ENCODE results near the gene EIF2B4. TPM values are rescaled to one million over a fixed set of nuclear protein-coding genes. Genes with fewer than 3 reads are reported as not detected.
A peak's percentile ranks its signal among the peaks of the same experiment; 100 is the strongest.
"Not testable (repeated sequence)": the region's sequence is repeated elsewhere in the genome, so short reads cannot be mapped to it uniquely, and the experiment has no call there.

Gene EIF2B4
- total RNA-seq, 1 experiment from 2014 or later, result 40.1 TPM

DNA sequence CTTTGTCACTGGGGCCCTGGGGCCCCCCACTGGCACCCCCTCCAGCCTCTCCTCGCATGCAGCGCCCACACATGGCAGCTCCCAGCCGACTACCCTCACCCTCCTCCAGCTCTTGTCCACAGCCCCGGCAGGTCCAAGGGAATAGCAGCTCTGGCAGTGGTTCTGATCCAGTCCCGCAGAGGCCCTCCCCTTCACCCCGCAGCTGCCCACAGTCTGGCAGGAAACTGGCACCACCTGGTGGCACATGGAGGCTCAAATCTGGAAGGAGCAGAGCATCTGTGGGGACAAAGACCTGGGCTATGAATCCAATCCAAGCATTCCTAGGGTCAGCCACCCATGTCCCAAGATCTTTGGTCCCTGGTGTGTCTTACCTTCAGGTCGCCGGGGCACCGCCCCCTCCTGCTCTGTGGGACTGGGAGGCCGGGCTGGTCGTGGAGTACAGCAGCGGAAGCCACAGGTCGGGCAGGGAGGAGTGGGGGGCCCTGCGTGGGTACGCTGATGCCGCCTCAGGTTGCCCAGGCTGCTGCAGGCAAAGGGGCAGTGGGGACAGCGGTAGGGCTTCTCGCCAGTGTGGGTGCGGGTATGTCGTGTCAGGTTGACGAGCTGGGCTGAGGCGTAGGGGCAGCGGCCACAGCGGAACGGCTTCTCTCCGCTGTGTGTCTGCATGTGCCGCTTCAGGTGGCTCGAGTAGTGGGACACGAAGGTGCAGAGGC lies 8.1 kb upstream of the EIF2B4 start:
- DNase-seq (ENCODE audit: low read depth), result peak; percentile 38

DNA sequence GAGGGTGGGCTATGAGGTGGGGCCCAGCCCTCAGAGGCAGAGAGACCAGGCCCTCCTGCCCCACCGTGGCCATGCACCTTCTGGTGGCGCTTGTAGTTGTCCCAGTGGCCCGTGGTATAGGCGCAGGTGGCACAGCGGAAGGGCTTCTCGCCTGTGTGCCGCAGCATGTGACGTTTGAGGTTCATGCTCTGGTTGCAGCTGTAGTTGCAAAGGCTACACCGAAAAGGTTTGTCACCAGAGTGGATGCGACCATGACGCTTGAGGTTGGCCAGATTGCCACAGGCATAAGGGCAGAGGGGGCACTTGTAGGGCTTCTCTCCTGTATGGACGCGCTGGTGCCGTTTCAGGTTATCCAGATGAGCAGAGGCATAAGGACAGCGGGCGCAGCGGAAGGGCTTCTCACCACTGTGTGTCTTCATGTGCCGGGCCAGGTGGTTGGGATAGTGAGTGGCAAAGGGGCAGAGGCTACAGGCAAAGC lies 7.5 kb upstream of the EIF2B4 start:
- no peak for DNase-seq (ENCODE audit: low read depth)

DNA sequence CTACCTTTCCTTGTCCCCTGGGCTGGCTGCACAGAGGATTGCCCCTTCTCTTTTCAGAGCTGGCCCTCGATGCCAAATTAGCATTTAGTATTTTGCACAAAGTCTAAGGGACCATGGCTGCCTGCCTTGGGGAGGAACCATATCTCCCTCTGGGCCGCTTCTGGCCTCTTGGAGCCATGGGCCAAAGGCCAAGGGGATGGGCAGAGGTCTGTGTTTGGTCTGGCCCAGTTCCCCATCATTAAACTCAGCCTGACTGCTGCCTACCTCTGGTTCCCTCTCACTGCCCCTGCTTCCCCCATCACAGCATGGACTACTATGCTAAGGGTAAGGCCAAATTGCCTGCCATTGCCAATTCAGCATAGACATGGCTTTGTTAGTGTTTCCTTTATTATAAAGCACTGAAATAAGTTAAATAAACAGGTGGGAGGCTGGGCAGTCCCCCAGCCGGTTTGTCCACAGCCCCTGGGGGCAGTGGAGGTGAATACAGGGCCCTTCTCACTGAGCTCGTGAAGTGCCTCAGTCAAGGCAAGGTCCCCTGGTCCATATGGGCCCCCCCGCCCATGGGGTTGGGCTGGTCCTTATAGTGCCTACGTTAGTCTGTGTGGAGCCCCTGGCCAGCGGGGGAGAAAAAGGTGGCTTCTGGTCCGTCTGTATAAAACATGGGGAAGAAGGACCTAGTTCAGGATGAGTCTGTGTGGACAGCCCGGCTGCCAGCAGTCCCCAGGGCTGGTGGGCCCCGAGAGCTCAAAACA lies 6.9 kb upstream of the EIF2B4 start:
- DNase-seq (ENCODE audit: low read depth), result no peak

DNA sequence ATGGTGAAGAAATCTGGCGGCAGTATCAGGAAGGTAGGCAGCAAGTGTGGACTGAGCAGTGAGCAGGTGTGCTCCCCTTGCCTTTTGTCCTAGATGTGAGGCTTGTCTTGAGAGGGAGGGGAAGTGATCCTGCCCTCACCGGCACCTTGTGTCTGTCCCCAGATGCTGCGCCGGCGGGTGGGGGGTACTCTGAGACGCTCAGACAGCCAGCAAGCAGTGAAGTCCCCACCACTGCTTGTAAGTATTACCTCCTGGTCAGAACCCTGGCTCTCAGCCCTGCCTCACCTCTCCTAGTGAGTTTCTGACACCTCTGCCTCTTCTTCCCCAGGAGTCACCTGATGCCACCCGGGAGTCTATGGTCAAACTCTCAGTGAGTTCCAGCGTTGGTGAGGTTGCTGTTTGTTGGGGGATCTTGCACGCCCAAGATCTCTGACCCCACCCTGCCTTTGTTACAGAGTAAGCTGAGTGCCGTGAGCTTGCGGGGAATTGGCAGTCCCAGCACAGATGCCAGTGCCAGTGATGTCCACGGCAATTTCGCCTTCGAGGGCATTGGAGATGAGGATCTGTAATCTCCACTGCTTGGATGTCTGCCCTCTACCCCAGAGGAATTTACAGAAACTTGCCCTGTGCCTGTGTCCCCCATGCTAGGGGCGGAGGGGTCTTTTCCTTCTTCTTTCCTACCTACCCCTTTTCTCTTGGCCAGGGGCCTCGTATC lies 6.2 kb upstream of the EIF2B4 start:
- DNase-seq (ENCODE audit: low read depth), result no peak

DNA sequence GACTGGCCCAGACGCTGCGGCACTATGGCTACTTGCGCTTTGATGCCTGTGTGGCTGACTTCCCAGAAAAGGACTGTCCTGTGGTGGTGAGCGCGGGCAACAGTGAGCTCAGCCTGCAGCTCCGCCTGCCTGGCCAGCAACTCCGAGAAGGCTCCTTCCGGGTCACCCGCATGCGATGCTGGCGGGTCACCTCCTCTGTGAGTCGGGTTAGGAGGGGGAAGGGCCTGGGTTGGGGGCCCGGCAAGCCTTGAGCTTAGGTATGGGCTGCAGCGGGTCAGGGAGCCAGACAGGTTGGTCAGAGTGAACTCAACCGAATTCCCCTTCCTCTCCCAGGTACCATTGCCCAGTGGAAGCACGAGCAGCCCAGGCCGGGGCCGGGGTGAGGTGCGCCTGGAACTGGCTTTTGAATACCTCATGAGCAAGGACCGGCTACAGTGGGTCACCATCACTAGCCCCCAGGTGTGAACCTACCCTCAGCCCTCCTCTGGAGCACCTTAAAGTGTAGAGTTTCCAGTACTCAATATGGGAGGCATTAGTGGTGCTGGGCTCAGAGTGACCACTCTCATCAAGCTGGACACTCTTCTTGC lies 5.5 kb upstream of the EIF2B4 start:
- DNase-seq (ENCODE audit: low read depth), result no peak

DNA sequence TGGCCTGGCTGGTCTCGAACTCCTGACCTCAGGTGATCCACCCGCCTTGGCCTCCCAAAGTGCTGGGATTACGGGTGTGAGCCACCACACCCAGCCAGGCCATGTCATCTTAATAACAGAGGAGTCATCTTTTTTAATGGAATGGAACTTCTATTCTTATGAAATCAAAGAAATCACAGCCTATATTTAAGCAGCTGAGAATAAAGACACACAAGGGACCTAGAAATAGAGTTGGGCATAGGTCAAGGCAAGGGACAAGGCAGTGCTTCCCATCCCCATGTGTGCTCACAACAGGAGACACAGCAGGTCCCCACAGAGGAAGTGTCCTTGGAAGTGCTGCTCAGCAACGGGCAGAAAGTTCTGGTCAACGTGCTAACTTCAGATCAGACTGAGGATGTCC lies 3.4 kb upstream of the EIF2B4 start:
- DNase-seq (ENCODE audit: low read depth), result no peak

DNA sequence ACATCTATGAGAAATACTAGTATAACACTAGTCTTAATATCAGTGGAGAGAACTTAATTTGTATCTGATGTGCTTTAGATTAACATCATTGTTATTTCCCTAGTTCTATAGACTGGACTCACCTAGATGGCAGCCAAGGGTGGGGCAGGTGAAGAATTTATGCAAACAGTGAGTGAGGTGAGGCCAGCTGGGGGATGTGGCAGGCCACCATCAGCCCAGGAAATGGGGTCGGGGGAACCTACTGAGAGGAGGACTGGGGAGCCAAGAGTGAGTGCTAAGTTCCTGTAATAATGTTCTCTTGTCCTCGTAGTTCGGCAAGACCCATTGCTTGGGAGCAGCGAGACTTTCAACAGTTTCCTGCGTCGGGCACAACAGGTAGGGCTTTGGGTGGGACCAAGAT lies 2.8 kb upstream of the EIF2B4 start:
- no peak for DNase-seq (ENCODE audit: low read depth)

DNA sequence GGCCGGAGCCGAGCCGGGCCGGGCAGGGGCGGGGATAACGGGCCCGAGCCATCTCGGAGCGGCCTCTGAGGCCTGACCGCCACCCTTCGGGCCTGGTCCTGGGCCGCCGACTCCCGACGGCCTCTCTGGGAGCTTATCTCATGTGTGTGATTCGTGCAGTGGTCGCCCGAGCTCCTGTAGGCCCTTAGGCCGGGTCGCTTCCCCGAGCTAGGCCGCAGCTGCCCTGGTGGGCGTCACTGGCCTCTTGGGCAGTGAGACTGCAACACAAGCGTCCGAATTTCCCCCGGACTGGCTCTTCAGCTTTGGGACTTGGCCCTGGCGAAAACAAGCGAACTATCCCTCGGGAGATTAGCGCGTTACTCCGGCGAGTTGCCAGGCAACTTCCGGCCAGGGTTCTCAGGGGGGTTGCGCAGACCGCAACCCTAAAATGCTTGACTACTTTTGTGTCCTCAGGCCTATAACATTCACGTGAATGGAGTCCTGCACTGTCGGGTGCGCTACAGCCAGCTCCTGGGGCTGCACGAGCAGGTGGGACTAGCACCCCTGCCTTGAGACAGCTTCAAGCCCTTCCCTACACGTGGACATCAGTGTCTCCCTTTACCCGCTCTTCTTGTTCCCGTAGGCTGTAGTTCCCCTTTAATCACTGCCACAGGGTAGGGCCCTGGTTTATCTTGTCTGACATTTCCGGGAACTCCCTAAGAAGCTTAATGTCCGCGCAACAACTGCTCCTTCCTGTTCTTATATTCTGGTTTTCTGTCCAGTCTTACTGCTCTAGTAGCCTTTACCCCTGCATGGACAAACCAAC lies 880 bp upstream of the EIF2B4 start:
- DNase-seq (ENCODE audit: low read depth), result peak; percentile 64

DNA sequence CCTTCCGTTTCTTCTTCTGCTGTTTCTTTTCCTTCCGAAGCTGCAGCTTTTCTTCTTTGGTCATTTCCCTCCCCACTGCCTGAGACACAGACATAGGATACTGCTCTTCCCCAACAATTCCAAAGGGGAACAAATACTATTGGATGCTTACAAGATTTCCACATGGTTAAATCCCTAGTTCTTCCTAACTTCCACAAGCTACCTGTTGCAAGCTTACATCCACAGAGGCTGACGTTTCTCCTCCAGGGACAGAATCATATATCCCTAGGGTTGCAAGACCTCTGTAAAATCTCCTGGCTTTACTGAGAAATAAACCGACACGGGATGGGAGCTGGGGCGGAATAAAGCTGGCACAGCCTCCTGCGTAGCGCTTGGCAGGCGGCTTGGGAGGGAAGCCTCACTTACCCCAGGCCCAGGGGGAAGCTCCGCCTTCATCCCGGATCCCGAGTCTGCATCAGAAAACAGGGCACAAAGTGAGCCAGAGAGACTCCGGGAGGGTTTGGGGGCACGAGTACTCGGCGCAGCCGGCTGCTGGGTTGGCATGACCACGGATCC lies 590 bp downstream of the EIF2B4 start:
- DNase-seq (ENCODE audit: low read depth), result no peak

DNA sequence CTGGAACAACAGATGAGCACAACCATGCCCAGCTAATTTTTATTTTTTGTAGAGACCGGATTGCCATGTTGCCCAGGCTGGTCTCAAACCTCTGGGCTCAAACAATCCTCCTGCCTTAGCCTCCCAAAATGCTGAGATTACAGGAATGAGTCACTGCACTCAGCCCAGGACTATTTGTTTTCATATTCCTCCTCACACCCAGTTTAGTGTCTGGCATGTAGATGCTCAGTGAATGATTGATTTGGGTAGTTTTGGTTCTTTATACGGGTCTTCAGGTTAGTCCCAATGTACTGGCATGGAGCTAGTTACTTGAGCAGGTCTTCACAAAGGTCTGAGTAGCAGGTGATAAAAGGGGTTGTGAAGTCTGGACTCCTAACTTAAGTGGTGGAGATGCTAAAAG lies 6.2 kb downstream of the EIF2B4 start:
- DNase-seq (ENCODE audit: low read depth), result no peak

DNA sequence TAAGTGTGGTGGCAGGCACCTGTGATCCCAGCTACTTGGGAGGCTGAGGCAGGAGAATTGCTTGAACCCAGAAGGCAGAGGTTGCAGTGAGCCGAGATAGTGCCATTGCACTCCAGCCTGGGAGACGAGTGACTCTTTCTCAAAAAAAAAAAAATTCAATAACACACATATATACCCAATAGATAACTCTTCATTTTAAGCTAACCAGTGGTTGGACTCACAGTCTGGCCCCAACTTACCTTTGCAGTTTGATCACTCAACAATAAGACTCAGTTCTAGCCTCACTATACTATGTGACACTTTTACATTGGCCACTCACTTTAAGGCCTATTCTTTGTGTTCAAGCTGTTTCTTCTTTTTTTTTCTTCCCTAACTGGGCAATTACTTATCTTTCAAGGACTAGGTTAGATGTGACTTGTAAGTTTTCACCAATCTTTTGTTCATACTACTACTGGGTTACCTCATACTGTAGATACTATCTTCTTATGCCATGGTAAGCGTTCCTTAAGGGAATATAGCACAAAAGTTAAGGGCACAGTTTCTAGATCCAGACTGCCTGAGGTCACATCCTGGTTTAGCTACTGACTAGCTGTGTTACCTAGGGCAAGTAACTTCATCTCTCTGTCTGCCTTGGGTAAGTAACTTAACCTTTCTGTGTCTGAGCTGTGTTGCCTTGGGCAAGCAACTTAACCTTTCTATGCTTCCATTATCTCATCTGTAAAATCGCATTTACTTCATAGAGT lies 7.3 kb downstream of the EIF2B4 start:
- DNase-seq (ENCODE audit: low read depth), result no peak

DNA sequence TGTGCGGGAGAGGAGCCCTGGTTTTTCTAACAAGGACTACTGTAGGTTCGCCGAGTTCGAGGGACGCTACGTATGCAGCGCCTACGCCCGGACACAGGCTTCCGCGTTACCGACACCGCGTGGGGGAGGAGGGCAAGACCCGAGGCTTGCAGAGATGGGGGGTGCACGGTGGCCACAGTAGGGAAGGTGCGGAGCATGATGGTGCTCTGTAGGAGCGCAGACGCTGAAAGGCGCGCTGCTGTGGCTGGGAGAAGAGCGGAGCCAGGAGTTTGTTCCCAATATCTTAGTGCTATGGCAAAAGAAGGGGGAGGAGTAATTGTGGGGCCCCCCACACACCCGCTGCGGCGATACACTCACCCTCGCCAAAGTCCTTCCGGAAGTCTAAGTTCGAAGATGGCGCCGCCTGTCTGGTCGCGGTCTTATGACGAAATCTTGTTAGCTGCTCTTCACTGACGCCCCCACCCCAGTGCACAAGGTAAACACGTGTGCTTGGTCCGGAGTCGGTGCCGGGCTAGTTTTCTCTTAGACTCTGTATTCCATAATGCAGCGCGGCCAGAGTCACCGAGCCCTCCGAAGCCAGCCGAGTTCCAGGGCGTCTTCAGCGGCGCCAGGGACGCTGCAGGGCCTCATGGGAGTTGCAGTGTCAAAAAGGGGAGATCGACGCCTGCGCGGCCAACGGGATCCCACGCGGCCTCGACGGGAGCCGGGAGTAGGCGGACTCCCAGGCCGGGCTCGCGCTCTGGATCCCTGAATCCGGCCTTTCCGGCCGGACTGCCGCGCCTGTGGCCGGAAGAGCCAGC lies 13.6 kb downstream of the EIF2B4 start, which contains the start of gene GTF3C2:
Gene GTF3C2 (minus strand): TSS at position 383 of the 800 bp plus-strand sequence. CDS start 13,210 bp downstream, outside the sequence.
- DNase-seq (ENCODE audit: low read depth), result peak; percentile 98

DNA sequence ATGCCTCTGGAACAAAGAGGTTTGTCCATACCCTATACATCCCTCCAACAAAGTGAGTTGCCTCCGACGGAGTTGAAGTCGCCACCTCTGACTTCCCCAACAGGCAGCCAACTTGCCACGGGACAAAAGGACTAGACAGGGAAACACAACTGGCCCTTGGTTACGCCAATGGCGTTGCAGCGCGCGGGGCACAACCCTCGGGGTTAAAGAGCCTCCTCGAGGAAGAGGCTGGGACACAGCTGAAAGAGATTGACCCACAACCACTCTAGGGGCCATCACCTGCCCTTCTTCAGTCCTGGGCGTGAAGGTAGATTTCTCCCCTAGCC lies 14.1 kb downstream of the EIF2B4 start:
- DNase-seq (ENCODE audit: low read depth), result peak; percentile 60

DNA sequence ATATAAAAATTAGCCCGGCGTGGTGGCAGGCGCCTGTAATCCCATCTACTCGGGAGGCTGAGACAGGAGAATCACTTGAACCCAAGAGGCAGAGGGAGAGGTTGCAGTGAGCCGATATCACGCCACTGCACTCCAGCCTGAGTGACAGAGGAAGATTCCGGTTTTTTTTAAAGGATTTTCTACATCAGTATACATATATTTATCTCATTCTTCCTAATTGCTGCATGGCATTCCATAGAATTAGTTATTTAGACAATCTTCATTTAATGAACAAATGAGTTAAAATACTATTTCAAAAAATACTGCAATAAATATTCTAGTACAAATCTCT lies 15.6 kb downstream of the EIF2B4 start:
- DNase-seq (ENCODE audit: low read depth), result no peak

DNA sequence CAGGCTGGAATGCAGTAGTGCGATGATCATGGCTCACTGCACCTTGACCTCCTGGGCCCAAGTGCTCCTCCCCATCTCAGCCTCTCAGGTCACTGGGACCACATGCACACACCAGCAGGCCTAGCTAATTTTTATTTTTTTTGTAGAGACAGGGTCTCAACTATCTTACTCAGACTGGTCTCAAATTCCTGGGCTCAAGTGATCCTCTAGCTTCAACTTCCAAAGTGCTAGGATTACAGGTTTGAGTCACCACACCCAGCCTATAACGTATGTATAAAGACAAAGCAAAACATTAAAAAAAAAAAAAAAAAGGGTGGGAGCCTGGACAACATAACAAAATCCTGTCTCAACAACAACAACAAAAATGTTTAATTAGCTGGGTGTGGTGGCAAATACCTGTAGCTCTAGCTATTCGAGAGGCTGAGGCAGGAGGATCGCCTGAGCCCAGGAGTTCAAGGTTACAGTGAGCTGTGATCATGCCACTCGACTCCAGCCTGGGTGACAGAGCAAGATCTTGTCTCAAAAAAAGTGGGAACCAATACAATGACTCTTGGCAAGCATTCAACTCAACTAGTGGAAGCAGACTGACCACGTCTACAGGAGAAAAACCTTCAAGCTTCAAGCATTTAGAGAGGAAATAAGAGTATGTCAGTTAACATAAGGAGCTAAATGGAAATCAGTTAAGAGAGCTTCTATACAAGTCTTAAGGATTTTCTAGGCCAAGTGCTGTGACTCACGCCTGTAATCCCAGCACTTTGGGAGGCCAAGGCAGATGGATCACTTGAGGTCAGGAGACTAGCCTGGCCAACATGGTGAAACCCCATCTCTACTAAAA lies 16.2 kb downstream of the EIF2B4 start:
- DNase-seq (ENCODE audit: low read depth), result peak; percentile 79

DNA sequence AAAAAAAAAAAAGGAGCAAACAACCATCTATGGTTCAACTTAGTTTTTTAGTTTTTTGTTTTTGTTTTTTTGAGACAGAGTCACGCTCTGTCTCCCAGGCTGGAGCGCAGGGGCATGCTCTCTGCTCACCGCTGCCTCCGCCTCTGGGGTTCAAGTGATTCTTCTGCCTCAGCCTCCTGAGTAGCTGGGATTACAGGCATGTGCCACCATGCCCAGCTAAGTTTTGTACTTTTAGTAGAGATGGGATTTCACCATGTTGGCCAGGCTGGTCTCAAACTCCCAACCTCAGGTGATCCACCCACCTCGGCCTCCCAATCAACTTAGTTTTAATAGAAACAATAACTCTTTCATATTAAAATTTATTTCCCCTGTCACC lies 16.8 kb downstream of the EIF2B4 start:
- DNase-seq (ENCODE audit: low read depth), result not testable (repeated sequence)

DNA sequence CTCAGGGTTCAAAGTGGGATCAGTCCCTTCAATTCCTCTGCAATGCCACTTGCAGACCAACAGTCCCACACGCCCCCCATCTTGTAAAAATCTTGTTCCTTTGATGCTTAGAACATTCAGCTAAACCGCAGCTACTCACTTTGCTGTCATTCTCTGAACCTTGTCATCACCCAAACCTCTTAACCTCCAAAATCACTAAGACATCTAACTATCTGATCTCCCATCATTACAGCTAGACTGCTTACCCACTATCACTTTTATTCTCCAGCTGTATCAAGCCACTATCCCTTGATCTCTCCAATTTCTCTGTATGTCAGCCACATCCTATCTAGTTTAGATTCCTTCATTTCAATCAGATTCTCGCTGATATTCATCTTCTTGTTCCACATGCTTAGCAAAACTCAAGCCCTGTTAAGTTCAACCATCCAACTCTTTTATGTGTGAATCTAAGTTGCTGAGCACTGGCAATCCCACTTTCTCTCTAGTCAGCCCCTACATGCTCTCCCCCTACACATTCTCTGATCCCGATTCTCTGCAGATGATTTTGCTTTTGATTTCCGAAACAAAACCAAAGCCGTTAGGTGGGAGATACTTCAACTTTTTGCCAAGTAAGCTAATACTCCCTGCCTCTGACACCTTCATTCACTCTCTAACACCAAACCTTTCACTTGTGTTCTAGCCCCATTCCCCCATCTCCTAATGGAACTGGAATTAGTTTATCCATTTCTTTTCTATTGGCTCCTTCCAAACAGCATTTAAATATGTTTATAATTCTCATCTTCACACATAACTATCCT lies 18.1 kb downstream of the EIF2B4 start:
- no peak for DNase-seq (ENCODE audit: low read depth)

Data from LHCN-M2 (cell line).